ENCODE data around the gene KCNH1. TPM values are rescaled to one million over a fixed set of nuclear protein-coding genes. Genes with fewer than 3 reads are reported as not detected.

The KCNH1 gene
- total and polyA plus RNA-seq, 9 of the 15 experiments (the other 6 are each of a cell fraction or from before 2014, with no cell fraction given), result not detected

DNA sequence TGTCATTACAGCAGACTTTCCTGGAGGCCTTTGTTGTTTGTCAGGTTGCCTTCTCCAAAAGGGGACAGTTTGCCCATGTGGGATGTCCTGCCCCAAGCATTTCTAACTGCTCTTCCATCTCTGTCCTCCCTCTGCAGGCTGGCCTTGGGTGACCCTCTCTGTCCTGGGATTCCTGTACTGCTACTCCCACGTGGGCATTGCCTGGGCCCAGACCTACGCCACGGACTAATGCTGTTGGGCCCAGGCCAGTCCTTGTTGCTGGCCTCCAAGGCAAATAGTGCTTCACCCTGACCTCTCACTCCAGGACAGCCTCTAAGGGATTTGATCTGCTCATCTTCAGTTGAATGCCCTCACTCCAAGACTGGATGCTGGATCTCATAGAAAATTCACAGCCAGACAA is 459.8 kb downstream of the KCNH1 start:
- Histone ChIP-seq H2AFZ (ENCODE audit: low read depth, low read length) (no peak overlapping the region), H3K9me1 (ENCODE audit: control insufficient read depth, insufficient read depth, low read length) (no peaks in the 10 kb centered on the region), H3K4me2 (ENCODE audit: insufficient read depth, low read length) (no peak overlapping the region), H4K20me1 (replicated peaks; ENCODE audit: control insufficient read depth, insufficient read depth, low read length) (no peaks in the 10 kb centered on the region), H3K4me3 (no peak overlapping the region), H3K4me1 (replicated peaks in 1 of 2; ENCODE audit: control insufficient read depth in 2 of 2, insufficient read depth in 2 of 2, low read length in 2 of 2) (no peaks in the 10 kb centered on the region), H3K27ac (ENCODE audit: extremely low read depth, low read depth, low read length) (no peak overlapping the region), H3K79me2 (ENCODE audit: control insufficient read depth, insufficient read depth, low read length) (no peaks in the 10 kb centered on the region), H3K36me3 (ENCODE audit: control insufficient read depth, insufficient read depth, low read length) (no peaks in the 10 kb centered on the region), H3K9ac (ENCODE audit: insufficient read depth in 1 of 2, low read depth in 2 of 2, low read length in 2 of 2) (no peak overlapping the region), H3K9me3 (replicated peaks; ENCODE audit: control insufficient read depth, insufficient read depth, low read depth, low read length) (no peaks in the 10 kb centered on the region), H3K27me3 (ENCODE audit: control insufficient read depth in 2 of 2, insufficient read depth in 2 of 2, low read length in 2 of 2) (0 out of 5 replicates have a peak, but pooled peaks cover 0 to 2% of the 10 kb centered on the region in 2 experiments)
- WGBS (ENCODE audit: insufficient coverage, low coverage, missing lambda C conversion rate), result 0% methylated on average over 3 of the region's 3 CpGs
- intact Hi-C loops (cut with micrococcal nuclease), result no loop called here
- no peak for DNase-seq (ENCODE audit: extremely low read depth in 1 of 4, low spot score in 3 of 4)
- no TSS peak for BruUV-seq (replicated peaks)
- no peak for FAIRE-seq
- ChIA-PET POLR2A (no interaction called here), CTCF (ENCODE audit: low intra/inter-chr PET ratio) (no interaction called here)
- in situ Hi-C loops (cut with MboI), result no loop called here
- ATAC-seq, result no peak
- TF ChIP-seq MTA3 (IDR thresholded peaks at IDR 0.05; ENCODE audit: borderline replicate concordance) (no peak), CBFA2T3 (IDR thresholded peaks at IDR 0.05) (no peak), RUNX1 (IDR thresholded peaks at IDR 0.05; ENCODE audit: low read depth) (no peak), HDAC3 (IDR thresholded peaks at IDR 0.05; ENCODE audit: borderline replicate concordance, partially characterized antibody) (no peak), ZNF507 (tag; conservative IDR thresholded peaks at IDR 0.05) (no peak), HNRNPUL1 (IDR thresholded peaks at IDR 0.05; ENCODE audit: low read length) (no peak), EWSR1 (IDR thresholded peaks at IDR 0.05; ENCODE audit: borderline replicate concordance, low read depth, partially characterized antibody) (no peak)
- TF ChIP-seq, protein P1, sequence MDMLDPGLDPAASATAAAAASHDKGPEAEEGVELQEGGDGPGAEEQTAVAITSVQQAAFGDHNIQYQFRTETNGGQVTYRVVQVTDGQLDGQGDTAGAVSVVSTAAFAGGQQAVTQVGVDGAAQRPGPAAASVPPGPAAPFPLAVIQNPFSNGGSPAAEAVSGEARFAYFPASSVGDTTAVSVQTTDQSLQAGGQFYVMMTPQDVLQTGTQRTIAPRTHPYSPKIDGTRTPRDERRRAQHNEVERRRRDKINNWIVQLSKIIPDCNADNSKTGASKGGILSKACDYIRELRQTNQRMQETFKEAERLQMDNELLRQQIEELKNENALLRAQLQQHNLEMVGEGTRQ (CRISPR knock-in tag; IDR thresholded peaks at IDR 0.05), result no peak
- TF ChIP-seq, protein P2, sequence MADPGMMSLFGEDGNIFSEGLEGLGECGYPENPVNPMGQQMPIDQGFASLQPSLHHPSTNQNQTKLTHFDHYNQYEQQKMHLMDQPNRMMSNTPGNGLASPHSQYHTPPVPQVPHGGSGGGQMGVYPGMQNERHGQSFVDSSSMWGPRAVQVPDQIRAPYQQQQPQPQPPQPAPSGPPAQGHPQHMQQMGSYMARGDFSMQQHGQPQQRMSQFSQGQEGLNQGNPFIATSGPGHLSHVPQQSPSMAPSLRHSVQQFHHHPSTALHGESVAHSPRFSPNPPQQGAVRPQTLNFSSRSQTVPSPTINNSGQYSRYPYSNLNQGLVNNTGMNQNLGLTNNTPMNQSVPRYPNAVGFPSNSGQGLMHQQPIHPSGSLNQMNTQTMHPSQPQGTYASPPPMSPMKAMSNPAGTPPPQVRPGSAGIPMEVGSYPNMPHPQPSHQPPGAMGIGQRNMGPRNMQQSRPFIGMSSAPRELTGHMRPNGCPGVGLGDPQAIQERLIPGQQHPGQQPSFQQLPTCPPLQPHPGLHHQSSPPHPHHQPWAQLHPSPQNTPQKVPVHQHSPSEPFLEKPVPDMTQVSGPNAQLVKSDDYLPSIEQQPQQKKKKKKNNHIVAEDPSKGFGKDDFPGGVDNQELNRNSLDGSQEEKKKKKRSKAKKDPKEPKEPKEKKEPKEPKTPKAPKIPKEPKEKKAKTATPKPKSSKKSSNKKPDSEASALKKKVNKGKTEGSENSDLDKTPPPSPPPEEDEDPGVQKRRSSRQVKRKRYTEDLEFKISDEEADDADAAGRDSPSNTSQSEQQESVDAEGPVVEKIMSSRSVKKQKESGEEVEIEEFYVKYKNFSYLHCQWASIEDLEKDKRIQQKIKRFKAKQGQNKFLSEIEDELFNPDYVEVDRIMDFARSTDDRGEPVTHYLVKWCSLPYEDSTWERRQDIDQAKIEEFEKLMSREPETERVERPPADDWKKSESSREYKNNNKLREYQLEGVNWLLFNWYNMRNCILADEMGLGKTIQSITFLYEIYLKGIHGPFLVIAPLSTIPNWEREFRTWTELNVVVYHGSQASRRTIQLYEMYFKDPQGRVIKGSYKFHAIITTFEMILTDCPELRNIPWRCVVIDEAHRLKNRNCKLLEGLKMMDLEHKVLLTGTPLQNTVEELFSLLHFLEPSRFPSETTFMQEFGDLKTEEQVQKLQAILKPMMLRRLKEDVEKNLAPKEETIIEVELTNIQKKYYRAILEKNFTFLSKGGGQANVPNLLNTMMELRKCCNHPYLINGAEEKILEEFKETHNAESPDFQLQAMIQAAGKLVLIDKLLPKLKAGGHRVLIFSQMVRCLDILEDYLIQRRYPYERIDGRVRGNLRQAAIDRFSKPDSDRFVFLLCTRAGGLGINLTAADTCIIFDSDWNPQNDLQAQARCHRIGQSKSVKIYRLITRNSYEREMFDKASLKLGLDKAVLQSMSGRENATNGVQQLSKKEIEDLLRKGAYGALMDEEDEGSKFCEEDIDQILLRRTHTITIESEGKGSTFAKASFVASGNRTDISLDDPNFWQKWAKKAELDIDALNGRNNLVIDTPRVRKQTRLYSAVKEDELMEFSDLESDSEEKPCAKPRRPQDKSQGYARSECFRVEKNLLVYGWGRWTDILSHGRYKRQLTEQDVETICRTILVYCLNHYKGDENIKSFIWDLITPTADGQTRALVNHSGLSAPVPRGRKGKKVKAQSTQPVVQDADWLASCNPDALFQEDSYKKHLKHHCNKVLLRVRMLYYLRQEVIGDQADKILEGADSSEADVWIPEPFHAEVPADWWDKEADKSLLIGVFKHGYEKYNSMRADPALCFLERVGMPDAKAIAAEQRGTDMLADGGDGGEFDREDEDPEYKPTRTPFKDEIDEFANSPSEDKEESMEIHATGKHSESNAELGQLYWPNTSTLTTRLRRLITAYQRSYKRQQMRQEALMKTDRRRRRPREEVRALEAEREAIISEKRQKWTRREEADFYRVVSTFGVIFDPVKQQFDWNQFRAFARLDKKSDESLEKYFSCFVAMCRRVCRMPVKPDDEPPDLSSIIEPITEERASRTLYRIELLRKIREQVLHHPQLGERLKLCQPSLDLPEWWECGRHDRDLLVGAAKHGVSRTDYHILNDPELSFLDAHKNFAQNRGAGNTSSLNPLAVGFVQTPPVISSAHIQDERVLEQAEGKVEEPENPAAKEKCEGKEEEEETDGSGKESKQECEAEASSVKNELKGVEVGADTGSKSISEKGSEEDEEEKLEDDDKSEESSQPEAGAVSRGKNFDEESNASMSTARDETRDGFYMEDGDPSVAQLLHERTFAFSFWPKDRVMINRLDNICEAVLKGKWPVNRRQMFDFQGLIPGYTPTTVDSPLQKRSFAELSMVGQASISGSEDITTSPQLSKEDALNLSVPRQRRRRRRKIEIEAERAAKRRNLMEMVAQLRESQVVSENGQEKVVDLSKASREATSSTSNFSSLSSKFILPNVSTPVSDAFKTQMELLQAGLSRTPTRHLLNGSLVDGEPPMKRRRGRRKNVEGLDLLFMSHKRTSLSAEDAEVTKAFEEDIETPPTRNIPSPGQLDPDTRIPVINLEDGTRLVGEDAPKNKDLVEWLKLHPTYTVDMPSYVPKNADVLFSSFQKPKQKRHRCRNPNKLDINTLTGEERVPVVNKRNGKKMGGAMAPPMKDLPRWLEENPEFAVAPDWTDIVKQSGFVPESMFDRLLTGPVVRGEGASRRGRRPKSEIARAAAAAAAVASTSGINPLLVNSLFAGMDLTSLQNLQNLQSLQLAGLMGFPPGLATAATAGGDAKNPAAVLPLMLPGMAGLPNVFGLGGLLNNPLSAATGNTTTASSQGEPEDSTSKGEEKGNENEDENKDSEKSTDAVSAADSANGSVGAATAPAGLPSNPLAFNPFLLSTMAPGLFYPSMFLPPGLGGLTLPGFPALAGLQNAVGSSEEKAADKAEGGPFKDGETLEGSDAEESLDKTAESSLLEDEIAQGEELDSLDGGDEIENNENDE (IDR thresholded peaks at IDR 0.05; ENCODE audit: low read depth, low read length), result no peak
- TF ChIP-seq, protein P3, sequence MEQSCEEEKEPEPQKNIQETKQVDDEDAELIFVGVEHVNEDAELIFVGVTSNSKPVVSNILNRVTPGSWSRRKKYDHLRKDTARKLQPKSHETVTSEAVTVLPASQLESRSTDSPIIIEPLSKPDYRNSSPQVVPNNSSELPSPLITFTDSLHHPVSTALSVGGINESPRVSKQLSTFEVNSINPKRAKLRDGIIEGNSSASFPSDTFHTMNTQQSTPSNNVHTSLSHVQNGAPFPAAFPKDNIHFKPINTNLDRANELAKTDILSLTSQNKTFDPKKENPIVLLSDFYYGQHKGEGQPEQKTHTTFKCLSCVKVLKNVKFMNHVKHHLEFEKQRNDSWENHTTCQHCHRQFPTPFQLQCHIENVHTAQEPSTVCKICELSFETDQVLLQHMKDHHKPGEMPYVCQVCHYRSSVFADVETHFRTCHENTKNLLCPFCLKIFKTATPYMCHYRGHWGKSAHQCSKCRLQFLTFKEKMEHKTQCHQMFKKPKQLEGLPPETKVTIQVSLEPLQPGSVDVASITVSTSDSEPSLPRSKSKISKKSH (CRISPR knock-in tag; IDR thresholded peaks at IDR 0.05), result no peak
